H1 (cell line): Measurements from ENCODE around the gene MGMT.

ENCODE experiments used
- CHD2 ChIP-seq: IDR thresholded peaks from 2 replicates; pipeline ENCODE4 v1.6.1; 2012; ENCODE audit warnings: low read length, improper control_type of control experiment
- CTCF ChIP-seq, 3 experiments: IDR thresholded peaks; 1 replicate in 2 of 3; 2 replicates in 1 of 3; pipeline versions ENCODE4 v1.5.1 to v1.6.1; 2011; ENCODE audit warnings: low read length in 3 of 3, mild to moderate bottlenecking in 3 of 3, inconsistent platforms in 2 of 3, low read depth in 1 of 3, moderate library complexity in 1 of 3; ENCODE audit not compliant: insufficient read depth in 1 of 3; ENCODE audit errors: control extremely low read depth in 1 of 3
- HDAC6 ChIP-seq: IDR thresholded peaks from one replicate; pipeline ENCODE4 v1.7.1; 2012; ENCODE audit warnings: low read depth, mild to moderate bottlenecking, inconsistent platforms, low read length, moderate library complexity
- POLR2A ChIP-seq, 2 experiments: IDR thresholded peaks; 1 replicate in 1 of 2; 2 replicates in 1 of 2; pipeline ENCODE4 v1.6.1; 2011; ENCODE audit warnings: low read depth in 2 of 2, low read length in 2 of 2, mild to moderate bottlenecking in 2 of 2; ENCODE audit errors: control extremely low read depth in 1 of 2
- RBBP5 ChIP-seq: IDR thresholded peaks from 2 replicates; pipeline ENCODE4 v1.7.1; 2012; ENCODE audit warnings: low read depth, mild to moderate bottlenecking, inconsistent platforms, low read length, moderate library complexity, borderline replicate concordance

- TF ChIP-seq HDAC6 (no peak), CTCF (IDR thresholded peaks at IDR 0.05; ENCODE audit: control extremely low read depth in 1 of 3, insufficient read depth in 1 of 3, low read depth in 1 of 3, low read length in 3 of 3) (no peak), RBBP5 (no peak), POLR2A (IDR thresholded peaks at IDR 0.05; ENCODE audit: control extremely low read depth in 1 of 2, low read depth in 2 of 2, low read length in 2 of 2) (no peak), CHD2 (no peak)
Observed at GRCh38 chr10:129467359-129468064, 471 bp downstream of the MGMT start.
